Measurements from ENCODE around the gene DCD.

DCD gene

DNA sequence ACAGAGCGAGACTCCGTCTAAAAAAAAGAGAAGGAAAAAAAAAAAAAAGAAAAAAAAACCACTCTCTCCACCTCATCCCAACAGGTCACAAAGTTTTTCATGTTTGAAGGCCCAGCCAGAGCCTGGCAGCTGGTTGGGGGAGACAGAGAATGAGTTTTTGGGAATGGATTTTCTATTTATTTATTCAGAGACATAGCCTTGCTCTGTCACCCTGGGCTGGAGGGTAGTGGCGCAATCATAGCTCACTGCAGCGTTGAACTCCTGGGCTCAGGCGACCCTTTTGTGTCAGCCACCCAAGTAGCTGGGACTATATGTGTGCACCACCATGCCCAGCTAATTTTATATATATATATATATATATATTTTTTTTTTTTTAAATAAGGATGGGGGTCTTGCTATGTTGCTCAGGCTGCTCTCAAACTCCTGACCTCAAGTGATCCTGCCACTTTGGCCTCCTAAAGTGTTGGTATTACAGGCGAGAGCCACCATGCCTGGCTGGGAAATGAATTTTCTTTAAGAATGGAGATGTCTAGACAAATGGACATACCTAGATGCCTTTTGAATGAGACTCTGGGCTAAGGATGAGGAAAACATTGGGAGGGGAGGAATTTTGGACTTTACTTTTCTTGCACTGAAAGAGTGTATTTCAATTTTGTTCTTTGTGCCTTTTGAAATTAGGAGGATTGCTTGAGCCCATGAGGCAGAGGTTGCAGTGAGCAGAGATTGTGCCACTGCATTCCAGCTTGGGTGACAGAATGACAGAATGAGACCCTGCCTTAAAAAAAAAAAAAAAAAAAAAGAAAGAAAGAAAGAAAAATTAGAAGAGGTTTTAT, 42.8 kb downstream of the DCD start:
- no peak for DNase-seq

- DNase-seq, result no peak
Observed at GRCh38 chr12:54604436-54604835, 43.7 kb downstream of the DCD start.

- no peak for DNase-seq
Observed at GRCh38 chr12:54603872-54604271, 44.3 kb downstream of the DCD start.

GRCh38 chr12:54603173-54603814, 44.9 kb downstream of the DCD start:
- peak; percentile 88 for DNase-seq

DNA sequence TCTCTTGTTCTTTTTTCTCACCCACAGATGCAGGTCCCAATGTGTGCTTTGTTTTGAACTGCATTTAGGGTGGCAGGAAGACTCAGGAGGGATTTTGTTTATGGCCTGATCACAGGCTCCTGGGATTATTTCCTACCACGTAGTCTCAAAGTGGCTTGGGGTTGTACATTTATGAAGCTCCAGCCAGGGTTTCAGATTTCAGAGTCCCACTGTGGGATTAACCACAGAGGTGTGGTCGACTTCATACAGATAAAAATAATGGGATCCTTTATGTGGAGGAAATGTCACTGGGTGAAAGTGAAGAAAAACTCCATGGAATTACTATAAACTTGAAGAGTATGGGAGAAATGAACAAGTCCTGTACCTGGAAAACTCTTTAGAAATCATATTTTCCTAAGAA, 45.5 kb downstream of the DCD start:
- DNase-seq, result no peak

DNA sequence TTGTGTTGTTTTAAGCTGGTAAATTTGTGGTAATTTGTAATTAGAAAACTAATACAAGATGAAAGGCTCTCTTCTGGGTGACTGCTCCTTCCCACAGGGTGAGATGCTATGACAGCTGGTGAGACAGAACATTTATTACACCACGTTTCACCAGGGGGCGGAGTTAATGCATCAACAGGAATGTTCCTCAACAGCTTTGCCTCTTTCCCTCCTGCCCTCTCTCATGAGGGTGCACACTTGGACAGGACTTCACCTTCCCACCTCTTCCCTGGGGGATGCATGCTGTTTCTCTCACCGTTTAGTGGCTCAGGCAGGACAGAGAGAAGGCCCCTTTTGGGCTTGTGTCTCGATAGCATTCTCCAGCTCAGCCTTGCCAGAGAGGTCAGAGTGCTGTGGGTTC, 46.3 kb downstream of the DCD start:
- DNase-seq, result peak; percentile 34

GRCh38 chr12:54598970-54599369, 49.2 kb downstream of the DCD start:
- DNase-seq, result no peak

- DNase-seq, result peak; percentile 81
Observed at GRCh38 chr12:54596526-54596946, 51.6 kb downstream of the DCD start.

GRCh38 chr12:54595471-54595870, 52.7 kb downstream of the DCD start:
- no peak for DNase-seq

All from OCI-M1 (cell line).